Amniotic stem cell (primary cell): ENCODE results near the gene GREM2.

ENCODE experiments used
- DNase-seq: peaks from one replicate; lab custom pipeline; 2025; lab: John Stamatoyannopoulos, UW

The GREM2 gene

DNA sequence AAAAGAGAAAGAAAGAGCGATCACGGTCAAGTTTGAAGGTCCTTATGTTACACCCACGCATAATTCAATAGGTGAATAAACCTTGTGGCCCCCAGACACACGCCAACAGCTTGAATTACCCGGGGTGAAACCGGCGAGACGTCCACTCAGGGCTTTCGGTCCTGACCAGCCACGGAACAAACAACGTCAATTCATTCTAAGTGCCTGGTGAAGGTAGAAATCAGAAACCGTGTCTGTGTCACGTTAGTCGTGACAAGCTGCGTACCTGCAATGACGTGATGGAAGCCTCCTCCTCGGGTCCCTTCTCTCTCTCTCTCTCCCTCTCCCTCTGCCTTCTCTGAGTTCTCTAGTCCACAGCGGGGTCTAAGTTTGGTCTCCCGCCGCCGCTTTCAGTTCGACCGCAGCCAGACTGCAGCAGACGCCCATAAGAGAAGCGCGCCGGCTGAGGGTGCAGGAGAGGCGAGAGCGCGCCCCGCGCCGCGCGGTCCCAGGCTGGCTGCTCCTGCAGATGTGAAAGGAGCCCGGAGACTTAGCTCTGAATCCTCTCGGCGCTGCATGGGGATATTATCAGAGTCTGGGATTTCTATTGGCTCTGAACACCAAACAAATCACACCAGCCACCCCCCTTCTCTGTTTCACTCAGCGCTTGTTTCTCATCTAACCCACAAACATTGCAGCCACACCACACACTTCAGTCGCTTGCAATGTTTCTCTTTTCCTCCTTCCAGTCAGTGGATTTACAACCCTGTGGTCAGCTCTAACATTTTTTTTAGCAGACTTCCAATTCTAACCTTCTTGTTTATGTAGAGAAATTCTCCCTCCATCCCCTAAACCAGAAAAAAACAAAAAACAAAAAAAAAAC lies at the start of gene GREM2:
TSS of gene GREM2 (minus strand) at position 537 of the 862 bp plus-strand sequence. CDS start 118,680 bp downstream, outside the sequence.
- DNase-seq, result peak; percentile 46

GRCh38 chr1:240658312-240658960 lies 46.5 kb upstream of the GREM2 start:
- DNase-seq, result peak; percentile 15

DNA sequence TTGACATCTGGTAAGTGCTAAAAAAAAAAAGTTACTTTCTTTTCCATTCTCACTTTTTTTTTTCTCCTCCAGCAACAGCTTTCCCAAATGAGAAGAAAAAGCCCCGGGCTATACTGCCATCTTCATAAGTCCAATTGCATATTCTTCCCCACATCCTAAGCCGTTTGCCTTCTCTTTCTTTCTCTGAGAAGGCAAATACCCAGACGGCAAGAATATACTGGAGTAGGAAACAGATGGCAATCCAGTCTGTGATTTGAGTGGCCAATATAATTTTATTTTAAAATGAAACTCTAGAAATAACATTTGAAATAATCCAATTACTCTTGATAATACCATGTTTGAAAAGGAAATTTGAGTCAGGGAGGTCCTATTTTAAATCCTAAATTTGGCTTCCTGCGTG lies 44.6 kb upstream of the GREM2 start:
- DNase-seq, result no peak

DNA sequence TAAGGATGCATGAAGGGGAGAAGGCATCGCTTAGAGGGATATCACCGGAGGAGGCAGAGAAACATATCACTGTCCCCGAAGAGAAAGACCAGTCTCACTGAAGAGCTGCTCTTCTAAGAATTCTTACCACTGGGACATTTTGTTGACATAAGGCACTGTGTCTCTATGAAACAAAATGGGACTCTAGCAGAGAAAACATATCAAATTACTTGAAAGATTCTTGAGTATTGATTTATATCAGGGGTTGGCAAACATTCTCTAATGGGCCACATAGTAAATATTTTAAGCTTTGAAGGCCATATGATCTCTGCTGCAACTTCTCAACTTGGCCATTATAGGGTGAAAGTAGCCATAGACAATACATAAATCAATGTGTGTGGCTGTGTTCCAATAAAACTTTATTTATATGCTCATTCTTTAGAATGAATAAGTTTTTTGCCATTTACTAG lies 41.0 kb upstream of the GREM2 start:
- DNase-seq, result no peak

DNA sequence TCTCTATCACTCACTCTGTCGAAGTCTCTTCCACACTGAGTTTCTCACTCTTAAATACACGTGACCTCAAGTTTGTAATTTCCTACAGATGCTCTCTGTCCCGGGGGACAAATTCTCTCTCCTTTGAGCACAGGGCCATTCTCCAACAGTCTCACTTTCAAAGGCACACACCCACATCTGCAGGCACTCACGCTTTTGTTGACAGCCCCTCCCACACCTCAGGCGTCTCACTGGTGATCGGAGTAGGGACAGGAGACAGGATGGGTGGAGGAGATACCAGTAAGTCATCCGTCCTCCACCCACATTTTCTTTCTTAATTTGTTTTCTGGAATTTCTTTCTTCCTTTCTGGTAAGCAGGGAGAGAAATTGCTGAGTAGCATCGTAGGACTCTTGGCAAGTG lies 40.6 kb upstream of the GREM2 start:
- no peak for DNase-seq

DNA sequence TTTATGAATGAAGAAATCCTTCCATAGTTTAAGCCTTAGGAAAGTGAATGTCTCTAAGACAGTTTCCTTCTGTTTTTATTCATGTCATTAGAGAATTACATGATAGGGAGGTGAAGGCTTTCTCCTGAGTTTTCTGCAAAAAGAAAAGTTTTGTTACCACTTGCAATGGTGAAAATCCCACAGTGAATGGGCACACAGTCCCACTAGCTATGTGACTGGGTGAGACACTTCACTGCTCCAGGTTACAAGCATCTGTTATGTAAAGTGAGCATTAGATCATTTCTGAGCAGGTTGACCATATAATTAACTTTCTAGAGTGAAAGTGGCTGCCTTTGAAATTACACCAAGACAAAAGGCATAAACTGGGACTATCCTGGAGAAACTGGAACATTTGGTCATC lies 38.9 kb upstream of the GREM2 start:
- DNase-seq, result no peak

- DNase-seq, result no peak
Measured at GRCh38 chr1:240649733-240650721, 38.1 kb upstream of the GREM2 start.

DNA sequence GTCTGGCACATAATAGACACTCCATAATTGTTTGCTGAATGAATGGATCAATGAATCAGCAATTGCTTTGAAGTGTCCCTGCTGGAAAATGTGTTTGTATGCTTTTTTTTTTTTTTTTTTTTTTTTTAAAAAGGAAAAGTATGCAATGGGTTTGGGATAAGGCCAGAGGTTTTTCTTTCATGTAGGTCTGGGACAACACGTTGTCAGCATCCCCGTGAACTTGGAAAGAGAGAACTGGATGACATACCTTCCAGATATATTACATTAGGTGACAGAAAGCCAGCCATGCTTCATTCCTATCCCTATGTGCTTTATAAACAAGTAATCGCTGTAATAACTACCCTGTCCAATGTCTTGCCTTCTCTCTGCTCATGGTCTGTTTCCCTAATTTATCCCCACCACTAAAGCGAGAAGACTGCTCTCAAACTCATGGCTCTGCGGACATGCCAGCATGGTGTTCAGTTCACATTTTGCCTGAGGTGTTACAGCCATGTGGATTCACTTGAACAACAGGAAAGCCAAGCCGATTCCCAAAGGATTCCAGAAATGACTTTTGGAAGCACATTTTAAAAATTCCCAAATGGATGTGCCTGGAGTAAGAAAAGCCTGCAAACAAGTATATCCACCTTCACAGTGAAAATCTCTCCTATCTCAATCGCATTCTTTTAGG lies 34.8 kb upstream of the GREM2 start:
- no peak for DNase-seq

DNA sequence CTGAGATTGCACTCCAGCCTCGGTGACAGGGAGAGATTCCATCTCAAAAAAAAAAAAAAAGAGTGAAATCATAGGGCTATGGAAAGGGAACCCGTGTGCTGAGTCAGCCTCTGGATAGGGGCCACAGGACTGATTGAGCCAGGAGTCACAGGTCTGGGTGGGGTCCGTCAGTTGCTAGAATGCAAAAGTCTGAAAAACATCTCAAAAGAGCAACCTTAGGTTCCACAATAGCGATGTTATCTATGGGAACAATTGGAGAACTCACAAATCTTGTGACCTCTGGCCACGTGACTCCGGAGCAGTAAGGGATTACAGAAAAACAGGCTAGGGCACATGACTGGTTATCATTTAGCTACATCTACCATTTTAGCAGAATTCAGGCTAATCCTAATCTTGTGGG lies 32.8 kb upstream of the GREM2 start:
- no peak for DNase-seq

DNA sequence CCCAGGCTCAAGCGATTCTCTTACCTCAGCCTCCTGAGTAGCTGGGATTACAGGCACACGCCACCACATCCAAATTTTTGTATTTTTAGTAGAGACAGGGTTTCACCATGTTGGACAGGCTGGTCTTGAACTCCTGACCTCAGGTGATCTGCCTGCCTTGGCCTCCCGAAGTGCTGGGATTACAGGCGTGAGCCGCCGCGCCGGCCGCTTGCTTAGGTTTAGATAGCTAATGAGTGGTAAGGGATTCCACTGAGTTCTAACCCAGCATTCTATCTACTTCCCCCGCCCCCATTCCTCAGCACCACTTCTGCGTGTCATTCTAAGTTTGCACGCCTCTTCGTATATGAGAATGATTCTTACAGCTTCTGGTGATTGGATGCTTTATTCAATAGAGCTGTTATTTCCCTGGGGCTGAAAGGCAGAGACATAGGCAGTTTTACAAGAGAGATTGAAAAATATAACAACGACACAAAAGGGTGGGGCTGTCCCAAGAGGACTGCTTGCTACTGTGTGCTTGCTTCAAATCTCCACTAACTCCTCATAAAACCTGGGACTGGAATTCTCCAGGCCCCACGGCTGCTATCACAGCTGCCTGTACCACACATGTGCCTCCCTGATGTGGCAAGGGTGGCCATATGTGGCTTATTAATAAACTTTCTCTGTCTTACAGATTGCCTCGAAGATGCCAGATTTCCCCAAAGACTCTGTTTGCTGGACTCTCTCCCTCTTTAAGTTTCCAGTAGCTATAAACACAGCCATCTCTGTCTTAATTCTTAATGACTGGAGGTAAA lies 23.7 kb upstream of the GREM2 start:
- no peak for DNase-seq

GRCh38 chr1:240630409-240630808 lies 18.5 kb upstream of the GREM2 start:
- no peak for DNase-seq

GRCh38 chr1:240621249-240621648 lies 9.3 kb upstream of the GREM2 start:
- no peak for DNase-seq

DNA sequence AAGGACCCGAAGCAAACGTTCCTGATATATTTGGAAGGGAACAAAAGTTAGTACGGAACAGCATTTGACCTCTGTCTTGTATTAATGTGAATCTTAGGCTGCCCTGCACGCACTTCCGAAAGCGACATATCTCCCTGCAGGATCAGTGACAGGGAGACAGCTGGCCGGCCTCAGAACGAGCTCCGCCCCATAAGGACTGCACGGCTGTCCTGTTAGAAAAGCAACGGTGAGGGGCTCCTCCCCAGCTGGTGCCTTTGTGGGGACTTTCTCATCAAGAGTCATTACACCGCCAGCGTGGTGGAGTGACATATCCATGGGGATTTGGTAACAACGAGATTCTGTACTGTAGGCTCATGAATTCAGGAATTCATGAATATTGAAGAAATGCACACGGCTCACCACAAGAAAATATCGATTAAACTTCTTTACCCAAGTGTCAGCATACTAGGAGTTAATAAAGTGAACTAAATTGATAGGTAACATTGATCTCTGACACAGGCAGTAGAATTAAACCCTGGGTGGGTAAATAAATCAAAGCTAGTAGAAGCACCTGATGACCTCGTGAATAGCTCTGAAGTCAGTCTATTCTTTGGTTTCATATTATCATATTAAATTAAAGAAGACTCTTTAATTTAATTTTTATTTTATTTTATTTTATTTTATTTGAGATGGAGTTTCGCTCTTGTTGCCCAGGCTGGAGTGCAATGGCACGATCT lies 8.1 kb upstream of the GREM2 start:
- no peak for DNase-seq

DNA sequence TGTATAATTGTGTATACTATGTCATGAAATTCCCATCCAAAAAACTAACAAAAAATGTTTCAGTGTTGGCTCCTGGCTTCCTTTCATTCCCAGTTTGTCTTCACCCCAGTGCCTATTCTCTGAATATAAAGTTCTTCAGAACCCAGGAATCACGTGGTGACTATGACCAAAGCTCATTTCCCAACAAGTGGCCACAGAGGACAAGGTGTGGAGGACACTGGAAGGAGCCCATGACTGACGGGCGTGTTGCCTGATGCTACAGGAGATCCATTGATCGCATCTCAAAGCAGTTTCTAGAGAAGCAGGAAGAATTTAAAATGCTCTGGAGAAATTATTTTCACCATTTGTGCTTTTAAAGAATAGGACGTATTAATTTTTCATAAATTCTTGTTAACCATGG lies 7.4 kb upstream of the GREM2 start:
- DNase-seq, result no peak

DNA sequence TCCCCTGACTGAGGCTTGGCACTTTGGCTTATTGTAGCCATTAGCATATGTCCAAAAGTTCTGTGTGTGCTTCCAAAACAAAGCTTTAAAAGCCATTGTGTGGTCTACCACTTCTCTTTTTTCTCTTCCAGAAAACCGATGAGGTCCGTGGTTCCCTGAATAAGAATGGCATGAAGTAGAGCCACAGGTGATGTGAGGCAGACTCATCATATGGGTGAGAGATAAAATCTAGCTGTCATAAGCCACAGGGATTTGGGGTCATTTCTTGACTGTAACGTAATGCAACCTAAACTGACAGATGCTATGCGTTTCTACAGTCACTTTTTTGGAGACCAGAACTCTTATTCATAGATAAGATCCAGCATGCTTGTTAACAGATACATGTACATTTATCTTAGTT lies 7.0 kb upstream of the GREM2 start:
- DNase-seq, result no peak

GRCh38 chr1:240616018-240616417 lies 4.1 kb upstream of the GREM2 start:
- no peak for DNase-seq

DNA sequence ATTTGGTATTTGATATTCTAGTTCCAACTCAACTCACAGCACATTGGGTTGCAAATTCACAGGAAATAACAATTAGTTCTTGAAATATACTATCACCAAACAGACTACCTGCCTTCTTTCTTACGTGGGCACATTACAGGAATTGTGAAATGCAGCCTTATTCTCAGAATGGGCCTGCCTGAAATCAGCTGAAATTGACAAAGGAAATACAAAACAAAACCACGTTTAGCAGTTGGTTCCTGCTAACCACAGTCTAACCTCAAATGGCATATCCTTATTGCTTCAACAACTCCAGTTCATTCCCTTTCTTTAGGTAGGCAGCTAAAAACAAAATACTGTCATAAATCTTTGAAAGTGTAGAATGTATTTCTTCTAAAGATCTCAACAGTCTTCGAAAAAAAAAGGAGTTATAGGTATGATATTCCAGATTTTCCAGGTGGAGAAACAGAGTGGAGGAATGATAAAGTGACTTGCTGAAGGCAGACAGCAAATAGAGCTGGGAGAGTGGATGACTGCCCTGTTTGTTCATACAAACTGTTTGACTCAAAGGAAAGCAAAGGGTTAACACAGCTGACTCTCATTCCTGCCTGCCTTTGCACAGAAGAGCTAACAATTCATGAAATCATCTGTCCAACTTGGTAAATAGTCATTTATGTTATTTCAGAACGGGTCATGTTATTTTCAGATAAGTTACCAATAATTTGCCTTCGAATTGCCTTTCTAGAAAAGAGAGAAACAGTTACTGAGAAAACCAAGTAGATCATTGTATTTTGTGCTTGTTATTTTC lies 1.6 kb upstream of the GREM2 start:
- no peak for DNase-seq

GRCh38 chr1:240612811-240613210 lies 856 bp upstream of the GREM2 start:
- no peak for DNase-seq

GRCh38 chr1:240611228-240611618 lies 732 bp downstream of the GREM2 start:
- no peak for DNase-seq
